ENCODE measurements around the gene SPOCD1. TPM values are rescaled to one million over a fixed set of nuclear protein-coding genes. Genes with fewer than 3 reads are reported as not detected.
A peak's percentile ranks its signal among the peaks of the same experiment; 100 is the strongest.

SPOCD1 gene
- total RNA-seq, 3 donors from 2014 or later = 0.15 to 11.1 (median 1.1) TPM

DNA sequence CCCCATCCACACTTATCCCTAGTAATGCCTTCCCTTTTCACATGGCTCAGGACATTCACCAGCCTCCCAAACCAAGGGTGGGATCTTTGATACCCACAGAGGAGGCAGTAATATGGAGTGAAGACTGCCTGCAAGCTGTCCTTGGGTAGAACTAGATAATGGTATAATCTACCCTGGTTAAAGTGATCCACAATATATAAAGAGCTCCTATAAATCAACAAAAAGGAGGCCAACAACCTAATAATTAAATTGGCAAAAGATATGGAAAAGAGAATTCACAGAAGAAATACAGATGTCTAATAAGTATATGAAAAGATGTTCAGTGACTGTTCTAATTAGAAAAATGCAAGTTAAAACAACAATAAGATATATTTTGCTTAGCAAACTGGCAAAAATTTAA lies 30.7 kb upstream of the SPOCD1 start:
- TF ChIP-seq POLR2A (IDR thresholded peaks at IDR 0.05) = no peak
- no peak for TF ChIP-seq POLR2AphosphoS5 (IDR thresholded peaks at IDR 0.05)
- TF ChIP-seq, protein P1, sequence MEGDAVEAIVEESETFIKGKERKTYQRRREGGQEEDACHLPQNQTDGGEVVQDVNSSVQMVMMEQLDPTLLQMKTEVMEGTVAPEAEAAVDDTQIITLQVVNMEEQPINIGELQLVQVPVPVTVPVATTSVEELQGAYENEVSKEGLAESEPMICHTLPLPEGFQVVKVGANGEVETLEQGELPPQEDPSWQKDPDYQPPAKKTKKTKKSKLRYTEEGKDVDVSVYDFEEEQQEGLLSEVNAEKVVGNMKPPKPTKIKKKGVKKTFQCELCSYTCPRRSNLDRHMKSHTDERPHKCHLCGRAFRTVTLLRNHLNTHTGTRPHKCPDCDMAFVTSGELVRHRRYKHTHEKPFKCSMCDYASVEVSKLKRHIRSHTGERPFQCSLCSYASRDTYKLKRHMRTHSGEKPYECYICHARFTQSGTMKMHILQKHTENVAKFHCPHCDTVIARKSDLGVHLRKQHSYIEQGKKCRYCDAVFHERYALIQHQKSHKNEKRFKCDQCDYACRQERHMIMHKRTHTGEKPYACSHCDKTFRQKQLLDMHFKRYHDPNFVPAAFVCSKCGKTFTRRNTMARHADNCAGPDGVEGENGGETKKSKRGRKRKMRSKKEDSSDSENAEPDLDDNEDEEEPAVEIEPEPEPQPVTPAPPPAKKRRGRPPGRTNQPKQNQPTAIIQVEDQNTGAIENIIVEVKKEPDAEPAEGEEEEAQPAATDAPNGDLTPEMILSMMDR (IDR thresholded peaks at IDR 0.05) = no peak
- DNase-seq (ENCODE audit: low spot score in 2 of 2) = no peak
- Histone ChIP-seq H3K27ac (no peak overlapping the region), H3K27me3 (no peaks in the 10 kb centered on the region), H3K4me3 (no peak overlapping the region), H3K9me3 (no peaks in the 10 kb centered on the region), H3K4me1 (no peaks in the 10 kb centered on the region), H3K36me3 (no peaks in the 10 kb centered on the region)
- intact Hi-C loops (cut with DNase I; ENCODE audit: low total_unique reads) = no loop called here

DNA sequence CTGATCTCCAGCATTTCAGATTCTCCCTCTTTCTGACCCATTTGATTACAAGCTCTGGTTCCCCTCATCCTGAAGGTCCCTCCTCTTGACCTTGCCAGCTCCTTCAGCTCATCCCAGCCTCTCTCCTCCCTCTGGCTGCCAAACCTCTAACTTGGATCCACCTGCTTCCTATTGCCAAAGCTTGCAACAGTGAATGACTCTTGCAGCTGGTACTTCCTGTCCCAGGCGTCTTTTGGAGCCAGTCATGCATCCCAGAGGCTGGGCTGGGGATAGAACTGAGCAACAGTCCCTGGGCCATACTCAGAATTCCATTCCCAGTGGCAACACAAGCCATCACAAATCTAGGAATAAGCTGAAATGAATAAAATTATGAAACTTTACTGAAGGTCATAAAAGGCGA lies 27.7 kb upstream of the SPOCD1 start:
- intact Hi-C loops (cut with DNase I; ENCODE audit: low total_unique reads) = no loop called here
- Histone ChIP-seq H3K9me3 (no peaks in the 10 kb centered on the region), H3K27ac (no peak overlapping the region), H3K4me3 (no peak overlapping the region), H3K27me3 (no peaks in the 10 kb centered on the region), H3K36me3 (no peaks in the 10 kb centered on the region), H3K4me1 (no peaks in the 10 kb centered on the region)
- TF ChIP-seq POLR2A (IDR thresholded peaks at IDR 0.05) (no peak), POLR2AphosphoS5 (IDR thresholded peaks at IDR 0.05) (no peak)
- TF ChIP-seq, protein P1 (IDR thresholded peaks at IDR 0.05) = no peak
- DNase-seq (ENCODE audit: low spot score in 2 of 2) = peak in 1 of 2 donors; percentile 78

DNA sequence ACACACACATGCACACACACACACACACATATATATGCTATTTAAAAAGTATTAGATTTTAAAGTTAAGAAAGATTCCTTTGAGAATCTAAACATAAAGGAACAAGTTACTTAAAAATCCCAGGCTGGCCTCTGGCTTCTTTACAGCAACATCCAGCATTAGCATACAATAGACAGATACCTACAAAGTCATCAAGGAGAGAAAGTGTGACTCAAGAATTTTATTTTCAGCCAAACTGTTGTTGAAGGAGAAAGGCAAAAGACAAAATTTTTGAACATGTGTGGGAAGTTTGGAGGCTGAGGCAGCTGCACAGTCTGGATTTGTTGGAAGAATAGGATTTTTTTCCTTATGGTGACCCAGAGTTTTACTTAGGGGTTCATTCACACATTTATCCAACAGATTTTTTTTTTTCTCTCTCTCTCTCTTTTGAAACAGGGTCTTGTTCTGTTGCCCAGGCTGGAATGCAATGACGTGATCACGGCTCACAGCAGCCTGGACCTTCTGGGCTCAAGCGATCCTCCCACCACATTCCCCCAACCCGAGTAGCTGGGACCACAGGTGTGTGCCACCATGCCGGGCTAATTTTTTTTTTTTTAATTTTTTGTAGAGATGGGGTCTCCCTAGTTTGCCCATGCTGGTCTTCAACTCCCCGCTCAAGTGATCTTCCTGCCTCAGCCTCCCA lies 24.0 kb upstream of the SPOCD1 start:
- no peaks in the 10 kb centered on the region for H3K4me1 ChIP-seq
- TF ChIP-seq POLR2A (IDR thresholded peaks at IDR 0.05) (no peak), POLR2AphosphoS5 (IDR thresholded peaks at IDR 0.05) (no peak)
- TF ChIP-seq, protein P1 (IDR thresholded peaks at IDR 0.05) = no peak
- DNase-seq (ENCODE audit: low spot score in 2 of 2) = no peak
- H3K4me3 ChIP-seq = no peak overlapping the region
- no peaks in the 10 kb centered on the region for H3K27me3 ChIP-seq
- no peaks in the 10 kb centered on the region for H3K36me3 ChIP-seq
- H3K9me3 ChIP-seq = no peaks in the 10 kb centered on the region
- intact Hi-C loops (cut with DNase I; ENCODE audit: low total_unique reads) = no loop called here
- H3K27ac ChIP-seq = no peak overlapping the region

DNA sequence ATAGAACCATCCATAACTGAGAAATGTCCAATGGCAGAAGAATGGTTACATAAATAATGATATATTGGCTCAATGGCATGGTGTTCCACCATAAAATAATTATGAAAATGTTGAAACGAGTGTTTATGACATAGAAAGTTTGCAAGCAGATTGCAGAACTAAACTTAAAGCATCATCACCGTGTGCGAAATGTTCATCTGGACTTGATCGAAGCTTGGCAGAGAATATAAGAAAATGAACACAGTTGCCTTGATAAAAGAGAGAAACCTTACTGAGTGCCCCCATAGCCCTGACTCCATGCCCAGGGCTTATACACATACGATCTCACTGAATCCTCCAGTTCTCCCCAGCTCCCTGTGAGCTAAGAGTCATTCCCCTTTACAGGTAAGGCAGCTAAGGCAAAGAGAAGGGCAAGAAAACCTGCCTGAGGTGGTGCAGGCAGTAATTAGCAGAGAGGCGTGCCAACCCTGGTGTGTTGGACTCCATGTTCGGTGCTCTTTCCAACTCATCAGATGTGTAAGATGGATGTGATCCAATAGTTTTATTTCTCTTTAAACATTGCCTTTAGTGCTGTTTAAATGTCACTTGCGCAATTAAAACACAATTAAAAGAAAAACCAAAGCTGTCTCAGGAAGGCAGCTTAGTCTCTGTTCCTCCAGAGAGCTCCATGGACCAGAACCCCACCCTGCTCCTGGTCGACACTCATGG lies 21.8 kb upstream of the SPOCD1 start:
- TF ChIP-seq POLR2A (IDR thresholded peaks at IDR 0.05) = no peak
- TF ChIP-seq, protein P1 (IDR thresholded peaks at IDR 0.05) = no peak
- no peak for TF ChIP-seq POLR2AphosphoS5 (IDR thresholded peaks at IDR 0.05)
- Histone ChIP-seq H3K9me3 (no peaks in the 10 kb centered on the region), H3K36me3 (no peaks in the 10 kb centered on the region), H3K27me3 (no peaks in the 10 kb centered on the region), H3K4me1 (no peaks in the 10 kb centered on the region), H3K4me3 (no peak overlapping the region), H3K27ac (no peak overlapping the region)
- intact Hi-C loops (cut with DNase I; ENCODE audit: low total_unique reads) = no loop called here
- DNase-seq (ENCODE audit: low spot score in 2 of 2) = no peak

DNA sequence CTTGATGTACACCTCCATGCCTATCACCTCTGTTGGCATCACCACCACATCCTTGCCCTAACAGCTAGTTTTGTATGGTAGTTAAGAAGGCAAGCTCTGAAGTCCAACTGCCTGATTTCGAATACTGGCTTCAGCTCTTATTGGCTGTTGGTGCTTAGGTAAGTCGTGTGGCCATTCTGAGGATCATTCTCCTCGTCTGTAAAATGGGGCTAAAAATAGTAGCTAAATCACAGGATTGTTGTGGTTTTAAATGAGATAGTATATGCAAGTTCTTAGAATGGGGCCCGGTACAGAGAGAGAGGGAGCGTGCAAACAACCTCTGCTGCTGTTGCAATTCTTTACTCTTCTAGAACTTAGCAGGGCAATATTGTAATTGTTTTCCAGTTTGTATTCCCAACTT lies 20.8 kb upstream of the SPOCD1 start:
- Histone ChIP-seq H3K27me3 (no peaks in the 10 kb centered on the region), H3K36me3 (no peaks in the 10 kb centered on the region), H3K27ac (no peak overlapping the region), H3K4me3 (no peak overlapping the region), H3K4me1 (no peaks in the 10 kb centered on the region), H3K9me3 (no peaks in the 10 kb centered on the region)
- TF ChIP-seq POLR2A (IDR thresholded peaks at IDR 0.05) = no peak
- no peak for DNase-seq (ENCODE audit: low spot score in 2 of 2)
- intact Hi-C loops (cut with DNase I; ENCODE audit: low total_unique reads) = no loop called here
